SK-N-SH (cell line): Measurements from ENCODE around the gene UNC93A. TPM values are rescaled to one million over a fixed set of nuclear protein-coding genes. Genes with fewer than 3 reads are reported as not detected.

ENCODE experiments used
- CTCF ChIA-PET: fragments of 300-600, 350-600 bp; formaldehyde crosslinking; extraction: SDS; loops from one replicate; lab custom pipeline; 2021; lab: Yijun Ruan, JAX
- POLR2A ChIA-PET: fragments of 350-600 bp; sonication (Branson Sonifier 250); formaldehyde crosslinking; extraction: SDS; loops from one replicate; lab custom pipeline; 2020; ENCODE audit warnings: antibody characterized with exemption, inconsistent platforms; lab: Yijun Ruan, JAX
- DNase-seq: peaks from one replicate; pipeline ENCODE4 v3.0.0; 2012
- H2AFZ ChIP-seq: fragments of 200-600 bp; sonication (generic); 2 replicates; pipeline ENCODE4 v1.8.1; 2016; ENCODE audit warnings: antibody characterized with exemption, mild to moderate bottlenecking, low read depth
- H3F3A ChIP-seq: fragments of 200-600 bp; sonication (generic); replicated peaks from 2 replicates; pipeline ENCODE3; 2016; ENCODE audit warnings: antibody characterized with exemption, mild to moderate bottlenecking; ENCODE audit not compliant: insufficient read depth
- H3K27ac ChIP-seq, 2 experiments: fragments of 200-500 bp in 1 of 2; fragments of 200-600 bp in 1 of 2; sonication (Bioruptor generic) in 1 of 2; sonication (generic), shearing (Covaris generic) in 1 of 2; 2 replicates each; pipeline versions ENCODE4 v1.5.1 to v1.6.1; 2014 to 2016; ENCODE audit warnings: low read depth in 2 of 2, inconsistent platforms in 1 of 2, low read length in 1 of 2, mild to moderate bottlenecking in 1 of 2, mixed read lengths in 1 of 2
- H3K27me3 ChIP-seq: fragments of 200-600 bp; sonication (generic), shearing (Covaris generic); 2 replicates; pipeline ENCODE4 v1.6.1; 2016; ENCODE audit warnings: mixed run types; ENCODE audit not compliant: insufficient read depth
- H3K36me3 ChIP-seq, 2 experiments: fragments of 200-500 bp in 1 of 2; fragments of 200-600 bp in 1 of 2; sonication (Bioruptor generic) in 1 of 2; sonication (generic) in 1 of 2; replicated peaks in 1 of 2; 2 replicates each; pipeline versions ENCODE3 to v1.5.1; 2014 to 2016; ENCODE audit warnings: low read length in 1 of 2, mild to moderate bottlenecking in 1 of 2; ENCODE audit not compliant: insufficient read depth in 2 of 2, control insufficient read depth in 1 of 2
- H3K4me1 ChIP-seq, 2 experiments: fragments of 200-500 bp in 1 of 2; fragments of 200-600 bp in 1 of 2; sonication (Bioruptor generic) in 1 of 2; sonication (generic), shearing (Covaris generic) in 1 of 2; 2 replicates each; pipeline versions ENCODE4 v1.5.1 to v1.6.1; 2014 to 2016; ENCODE audit warnings: low read depth in 1 of 2, low read length in 1 of 2, mixed run types in 1 of 2; ENCODE audit not compliant: insufficient read depth in 2 of 2, control insufficient read depth in 1 of 2
- H3K4me2 ChIP-seq: fragments of 200-600 bp; sonication (generic), shearing (Covaris generic); 2 replicates; pipeline ENCODE4 v1.6.1; 2017; ENCODE audit warnings: mixed run types
- H3K4me3 ChIP-seq, 2 experiments: fragments of 200-500 bp in 1 of 2; fragments of 200-600 bp in 1 of 2; sonication (Bioruptor generic) in 1 of 2; sonication (generic), shearing (Covaris generic) in 1 of 2; 2 replicates each; pipeline versions ENCODE4 v1.5.1 to v1.8.1; 2014 to 2016; ENCODE audit warnings: low read depth in 2 of 2, inconsistent platforms in 1 of 2, low read length in 1 of 2, mild to moderate bottlenecking in 1 of 2, mixed read lengths in 1 of 2, moderate library complexity in 1 of 2
- H3K79me2 ChIP-seq: fragments of 200-600 bp; sonication (generic); 2 replicates; pipeline ENCODE4 v1.8.1; 2017; ENCODE audit warnings: mild to moderate bottlenecking; ENCODE audit not compliant: insufficient read depth
- H3K9ac ChIP-seq: fragments of 200-600 bp; sonication (generic); 2 replicates; pipeline ENCODE4 v1.6.1; 2017; ENCODE audit warnings: mixed run types
- H3K9me2 ChIP-seq: fragments of 200-600 bp; sonication (generic); 2 replicates; pipeline ENCODE4 v1.6.1; 2017; ENCODE audit warnings: mixed run types
- H3K9me3 ChIP-seq: fragments of 200-600 bp; sonication (generic); 2 replicates; pipeline ENCODE4 v1.6.1; 2017; ENCODE audit warnings: mixed run types, mild to moderate bottlenecking, moderate library complexity
- H4K20me1 ChIP-seq: fragments of 200-600 bp; sonication (generic); 2 replicates; pipeline ENCODE4 v1.6.1; 2017; ENCODE audit warnings: mild to moderate bottlenecking, mixed run types; ENCODE audit not compliant: insufficient read depth
- EZH2phosphoT487 ChIP-seq: fragments of 200-600 bp; sonication (generic); IDR thresholded peaks from 2 replicates; pipeline ENCODE4 v1.6.1; 2017; ENCODE audit warnings: low read depth, mixed run types, mild to moderate bottlenecking, antibody characterized with exemption, moderate library complexity, borderline replicate concordance
- FOSL2 ChIP-seq: IDR thresholded peaks from 2 replicates; pipeline ENCODE4 v1.4.0; 2012; ENCODE audit warnings: low read depth, mild to moderate bottlenecking, moderate library complexity, borderline replicate concordance
- GATA2 ChIP-seq: sonication (generic); formaldehyde crosslinking; IDR thresholded peaks from 2 replicates; pipeline ENCODE4 v1.5.0; 2020; ENCODE audit warnings: mild to moderate bottlenecking, missing genetic modification reagents
- JUND ChIP-seq: IDR thresholded peaks from 2 replicates; pipeline ENCODE4 v1.4.0; 2012
- MAX ChIP-seq: IDR thresholded peaks from 2 replicates; pipeline ENCODE4 v1.4.0; 2012; ENCODE audit warnings: low read depth
- MXI1 ChIP-seq: IDR thresholded peaks from 2 replicates; pipeline ENCODE4 v1.6.1; 2012; ENCODE audit warnings: mild to moderate bottlenecking, low read depth, low read length, improper control_type of control experiment
- REST ChIP-seq: IDR thresholded peaks from 2 replicates; pipeline ENCODE4 v1.6.1; 2012; ENCODE audit warnings: mild to moderate bottlenecking, low read depth, low read length, moderate library complexity
- RXRA ChIP-seq: IDR thresholded peaks from 2 replicates; pipeline ENCODE4 v1.4.0; 2012; ENCODE audit warnings: low read depth, mild to moderate bottlenecking, borderline replicate concordance
- TCF12 ChIP-seq: IDR thresholded peaks from 2 replicates; pipeline ENCODE4 v1.4.0; 2012
- WGBS: methylation state at CpG from one replicate; pipeline ENCODE4 v1.1.6; 2017; ENCODE audit warnings: low lambda C conversion rate; 5-methylcytosine and 5-hydroxymethylcytosine counted together
- polyA plus RNA-seq, 3 experiments: library from polyadenylated mRNA; depleted of rRNA; stranded (reverse); fragments of >200 nt; gene quantifications; 2 replicates each; pipeline ENCODE4 v1.2.3, GENCODE V29; 2012
- TF ChIP-seq, protein P1 (sequence below): fragments of 150-350 bp; IDR thresholded peaks from 2 replicates; pipeline ENCODE4 v1.6.1; 2017; ENCODE audit warnings: antibody characterized with exemption, low read length, low read depth, borderline replicate concordance
- TF ChIP-seq, protein P2 (sequence below): fragments of 150-350 bp; IDR thresholded peaks from 2 replicates; pipeline ENCODE4 v1.6.1; 2016; ENCODE audit warnings: mild to moderate bottlenecking, low read depth, low read length
- TF ChIP-seq, protein P3 (sequence below): IDR thresholded peaks from 2 replicates; pipeline ENCODE4; 2012
- TF ChIP-seq, protein P4 (sequence below): IDR thresholded peaks from 2 replicates; pipeline ENCODE4 v1.4.0; 2012; ENCODE audit warnings: low read depth, borderline replicate concordance
- TF ChIP-seq, protein P5 (sequence below): IDR thresholded peaks from 2 replicates; pipeline ENCODE4 v1.4.0; 2012; ENCODE audit warnings: low read depth, borderline replicate concordance

Gene UNC93A
- polyA plus RNA-seq, 1 of the 3 experiments (the other 2 are of a cell fraction) = not detected

GRCh38 chr6:167336844-167337630 lies 45.9 kb downstream of the UNC93A start:
- WGBS = 67% methylated on average over 8 of the region's 19 CpGs
- DNase-seq = no peak
- TF ChIP-seq RXRA = no peak
- TF ChIP-seq, protein P1, sequence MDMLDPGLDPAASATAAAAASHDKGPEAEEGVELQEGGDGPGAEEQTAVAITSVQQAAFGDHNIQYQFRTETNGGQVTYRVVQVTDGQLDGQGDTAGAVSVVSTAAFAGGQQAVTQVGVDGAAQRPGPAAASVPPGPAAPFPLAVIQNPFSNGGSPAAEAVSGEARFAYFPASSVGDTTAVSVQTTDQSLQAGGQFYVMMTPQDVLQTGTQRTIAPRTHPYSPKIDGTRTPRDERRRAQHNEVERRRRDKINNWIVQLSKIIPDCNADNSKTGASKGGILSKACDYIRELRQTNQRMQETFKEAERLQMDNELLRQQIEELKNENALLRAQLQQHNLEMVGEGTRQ = no peak
- no peak for TF ChIP-seq MAX
- TF ChIP-seq MXI1 = no peak
- TF ChIP-seq GATA2 (CRISPR knock-in tag) = no peak
- TF ChIP-seq EZH2phosphoT487 = no peak
- TF ChIP-seq, protein P2, sequence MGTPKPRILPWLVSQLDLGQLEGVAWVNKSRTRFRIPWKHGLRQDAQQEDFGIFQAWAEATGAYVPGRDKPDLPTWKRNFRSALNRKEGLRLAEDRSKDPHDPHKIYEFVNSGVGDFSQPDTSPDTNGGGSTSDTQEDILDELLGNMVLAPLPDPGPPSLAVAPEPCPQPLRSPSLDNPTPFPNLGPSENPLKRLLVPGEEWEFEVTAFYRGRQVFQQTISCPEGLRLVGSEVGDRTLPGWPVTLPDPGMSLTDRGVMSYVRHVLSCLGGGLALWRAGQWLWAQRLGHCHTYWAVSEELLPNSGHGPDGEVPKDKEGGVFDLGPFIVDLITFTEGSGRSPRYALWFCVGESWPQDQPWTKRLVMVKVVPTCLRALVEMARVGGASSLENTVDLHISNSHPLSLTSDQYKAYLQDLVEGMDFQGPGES = no peak
- no peak for TF ChIP-seq TCF12

DNA sequence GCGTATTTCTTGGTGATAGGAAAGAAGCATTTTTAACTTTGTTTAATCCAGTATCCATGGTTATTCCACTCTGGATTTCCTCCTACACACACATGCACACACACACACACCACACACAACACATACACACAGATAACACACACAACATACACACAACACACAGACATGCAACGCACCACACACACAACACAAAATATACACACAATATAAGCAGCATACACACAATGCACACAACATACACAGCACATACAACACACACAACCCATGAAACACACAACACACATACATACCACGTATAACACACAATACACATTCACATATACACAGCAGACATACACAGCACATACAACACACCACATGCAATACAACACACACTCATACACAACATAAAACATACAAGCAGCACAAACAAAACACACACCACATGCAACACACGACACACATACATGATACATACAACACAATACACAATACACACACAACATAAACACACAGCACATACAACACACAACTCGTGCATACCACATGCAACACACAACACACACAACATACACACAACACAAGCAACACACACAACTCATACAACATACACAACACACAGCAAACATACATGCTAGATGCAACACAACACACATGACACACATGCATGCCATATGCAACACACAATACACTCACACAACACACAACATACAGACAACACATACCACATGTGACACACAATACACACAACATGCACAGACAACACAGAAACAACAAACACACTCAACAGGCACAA lies 46.7 kb downstream of the UNC93A start:
- Histone ChIP-seq H3K9ac (no peak overlapping the region), H3K36me3 (no peaks in the 10 kb centered on the region), H3K27ac (no peak overlapping the region), H3F3A (no peaks in the 10 kb centered on the region), H4K20me1 (no peaks in the 10 kb centered on the region), H3K9me2 (no peaks in the 10 kb centered on the region), H3K4me2 (no peak overlapping the region), H2AFZ (no peak overlapping the region), H3K79me2 (no peaks in the 10 kb centered on the region), H3K27me3 (no peaks in the 10 kb centered on the region), H3K4me1 (no peaks in the 10 kb centered on the region), H3K4me3 (no peak overlapping the region), H3K9me3 (no peaks in the 10 kb centered on the region)
- CTCF ChIA-PET = no interaction called here
- no peak for DNase-seq
- 45% methylated on average over 5 of the region's 5 CpGs for WGBS
- POLR2A ChIA-PET = no interaction called here
- no peak for TF ChIP-seq MAX
- TF ChIP-seq, protein P3, sequence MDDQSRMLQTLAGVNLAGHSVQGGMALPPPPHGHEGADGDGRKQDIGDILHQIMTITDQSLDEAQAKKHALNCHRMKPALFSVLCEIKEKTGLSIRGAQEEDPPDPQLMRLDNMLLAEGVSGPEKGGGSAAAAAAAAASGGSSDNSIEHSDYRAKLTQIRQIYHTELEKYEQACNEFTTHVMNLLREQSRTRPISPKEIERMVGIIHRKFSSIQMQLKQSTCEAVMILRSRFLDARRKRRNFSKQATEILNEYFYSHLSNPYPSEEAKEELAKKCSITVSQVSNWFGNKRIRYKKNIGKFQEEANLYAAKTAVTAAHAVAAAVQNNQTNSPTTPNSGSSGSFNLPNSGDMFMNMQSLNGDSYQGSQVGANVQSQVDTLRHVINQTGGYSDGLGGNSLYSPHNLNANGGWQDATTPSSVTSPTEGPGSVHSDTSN = no peak
- no peak for TF ChIP-seq FOSL2
- TF ChIP-seq REST = no peak
- TF ChIP-seq, protein P4, sequence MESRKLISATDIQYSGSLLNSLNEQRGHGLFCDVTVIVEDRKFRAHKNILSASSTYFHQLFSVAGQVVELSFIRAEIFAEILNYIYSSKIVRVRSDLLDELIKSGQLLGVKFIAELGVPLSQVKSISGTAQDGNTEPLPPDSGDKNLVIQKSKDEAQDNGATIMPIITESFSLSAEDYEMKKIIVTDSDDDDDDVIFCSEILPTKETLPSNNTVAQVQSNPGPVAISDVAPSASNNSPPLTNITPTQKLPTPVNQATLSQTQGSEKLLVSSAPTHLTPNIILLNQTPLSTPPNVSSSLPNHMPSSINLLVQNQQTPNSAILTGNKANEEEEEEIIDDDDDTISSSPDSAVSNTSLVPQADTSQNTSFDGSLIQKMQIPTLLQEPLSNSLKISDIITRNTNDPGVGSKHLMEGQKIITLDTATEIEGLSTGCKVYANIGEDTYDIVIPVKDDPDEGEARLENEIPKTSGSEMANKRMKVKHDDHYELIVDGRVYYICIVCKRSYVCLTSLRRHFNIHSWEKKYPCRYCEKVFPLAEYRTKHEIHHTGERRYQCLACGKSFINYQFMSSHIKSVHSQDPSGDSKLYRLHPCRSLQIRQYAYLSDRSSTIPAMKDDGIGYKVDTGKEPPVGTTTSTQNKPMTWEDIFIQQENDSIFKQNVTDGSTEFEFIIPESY = no peak
- TF ChIP-seq, protein P5, sequence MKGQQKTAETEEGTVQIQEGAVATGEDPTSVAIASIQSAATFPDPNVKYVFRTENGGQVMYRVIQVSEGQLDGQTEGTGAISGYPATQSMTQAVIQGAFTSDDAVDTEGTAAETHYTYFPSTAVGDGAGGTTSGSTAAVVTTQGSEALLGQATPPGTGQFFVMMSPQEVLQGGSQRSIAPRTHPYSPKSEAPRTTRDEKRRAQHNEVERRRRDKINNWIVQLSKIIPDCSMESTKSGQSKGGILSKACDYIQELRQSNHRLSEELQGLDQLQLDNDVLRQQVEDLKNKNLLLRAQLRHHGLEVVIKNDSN = no peak
- TF ChIP-seq JUND = no peak

More at GRCh38 chr6:167336844-167337630, 45.9 kb downstream of the UNC93A start:
- Histone ChIP-seq H3K4me2 (no peak overlapping the region), H3F3A (no peaks in the 10 kb centered on the region), H3K9ac (no peak overlapping the region), H3K27me3 (no peaks in the 10 kb centered on the region), H2AFZ (no peak overlapping the region), H3K4me3 (no peak overlapping the region), H3K36me3 (no peaks in the 10 kb centered on the region), H3K9me2 (no peaks in the 10 kb centered on the region), H4K20me1 (no peaks in the 10 kb centered on the region), H3K27ac (no peak overlapping the region), H3K79me2 (no peaks in the 10 kb centered on the region), H3K9me3 (no peaks in the 10 kb centered on the region), H3K4me1 (no peaks in the 10 kb centered on the region)
- CTCF ChIA-PET = no interaction called here
- POLR2A ChIA-PET = no interaction called here
